ENCODE measurements around the gene ID2.

DNA sequence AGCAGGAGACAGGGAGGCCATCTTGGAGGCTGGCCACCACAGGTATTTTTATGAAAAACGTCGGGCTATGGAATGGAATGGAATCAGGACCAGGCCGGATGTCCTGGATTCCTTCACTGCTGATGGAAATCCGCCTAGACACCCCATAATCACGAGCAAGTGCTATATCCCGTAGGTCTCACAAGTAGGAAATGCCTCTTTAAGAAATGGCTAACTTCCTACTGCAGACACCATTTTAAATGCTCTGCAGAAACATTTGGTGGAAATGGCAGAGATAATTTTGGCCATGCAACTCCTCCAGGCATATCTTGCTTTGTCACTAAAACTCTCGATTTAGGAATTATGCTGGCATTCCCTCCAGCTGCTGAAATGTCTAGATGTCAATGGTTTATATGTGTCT, 18.0 kb downstream of the ID2 start:
- TF ChIP-seq, protein P1, sequence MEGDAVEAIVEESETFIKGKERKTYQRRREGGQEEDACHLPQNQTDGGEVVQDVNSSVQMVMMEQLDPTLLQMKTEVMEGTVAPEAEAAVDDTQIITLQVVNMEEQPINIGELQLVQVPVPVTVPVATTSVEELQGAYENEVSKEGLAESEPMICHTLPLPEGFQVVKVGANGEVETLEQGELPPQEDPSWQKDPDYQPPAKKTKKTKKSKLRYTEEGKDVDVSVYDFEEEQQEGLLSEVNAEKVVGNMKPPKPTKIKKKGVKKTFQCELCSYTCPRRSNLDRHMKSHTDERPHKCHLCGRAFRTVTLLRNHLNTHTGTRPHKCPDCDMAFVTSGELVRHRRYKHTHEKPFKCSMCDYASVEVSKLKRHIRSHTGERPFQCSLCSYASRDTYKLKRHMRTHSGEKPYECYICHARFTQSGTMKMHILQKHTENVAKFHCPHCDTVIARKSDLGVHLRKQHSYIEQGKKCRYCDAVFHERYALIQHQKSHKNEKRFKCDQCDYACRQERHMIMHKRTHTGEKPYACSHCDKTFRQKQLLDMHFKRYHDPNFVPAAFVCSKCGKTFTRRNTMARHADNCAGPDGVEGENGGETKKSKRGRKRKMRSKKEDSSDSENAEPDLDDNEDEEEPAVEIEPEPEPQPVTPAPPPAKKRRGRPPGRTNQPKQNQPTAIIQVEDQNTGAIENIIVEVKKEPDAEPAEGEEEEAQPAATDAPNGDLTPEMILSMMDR (IDR thresholded peaks at IDR 0.05), result no peak
- TF ChIP-seq POLR2A (IDR thresholded peaks at IDR 0.05) (no peak), POLR2AphosphoS5 (IDR thresholded peaks at IDR 0.05) (no peak), EP300 (IDR thresholded peaks at IDR 0.05; ENCODE audit: low read depth) (no peak)

Measured in transverse colon (tissue), 4 donors.